ENCODE measurements around the gene KRTAP2-4.

DNA sequence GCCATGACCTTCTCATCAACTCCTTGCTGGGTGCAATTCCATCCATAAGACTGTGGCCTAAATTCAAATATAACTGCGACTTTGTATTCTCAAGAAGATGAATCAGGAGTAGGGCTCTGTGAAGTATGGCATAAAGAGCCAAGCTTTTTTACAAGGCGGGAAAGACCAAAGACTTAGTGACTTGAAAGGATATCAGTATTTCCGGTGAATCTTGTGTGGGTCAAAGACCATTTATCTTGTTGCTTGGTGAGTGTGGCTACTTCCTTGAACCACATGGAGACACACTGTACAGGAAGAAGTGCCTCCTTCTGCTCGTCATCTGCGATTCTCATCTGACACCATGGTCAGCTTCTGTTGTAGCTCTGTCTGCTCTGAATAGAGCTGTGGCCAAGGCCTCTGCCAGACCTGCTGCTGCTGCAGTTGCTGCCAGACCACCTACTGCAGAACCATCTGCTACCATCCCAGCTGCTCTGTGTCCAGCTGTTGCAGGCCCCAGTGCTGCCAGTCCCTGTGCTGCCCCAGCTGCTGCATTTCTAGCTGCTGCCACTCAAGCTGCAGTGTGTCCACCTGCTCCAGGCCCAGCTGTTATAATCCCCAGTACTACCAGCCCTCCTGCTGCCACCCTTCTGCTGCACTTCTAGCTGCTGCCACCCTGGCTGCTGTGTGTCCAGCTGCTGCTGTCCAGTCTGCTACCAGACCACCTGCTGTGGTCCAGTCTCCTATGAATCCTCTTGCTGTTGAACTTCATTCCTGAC is 6.1 kb upstream of the KRTAP2-4 start:
- TF ChIP-seq, protein P1, sequence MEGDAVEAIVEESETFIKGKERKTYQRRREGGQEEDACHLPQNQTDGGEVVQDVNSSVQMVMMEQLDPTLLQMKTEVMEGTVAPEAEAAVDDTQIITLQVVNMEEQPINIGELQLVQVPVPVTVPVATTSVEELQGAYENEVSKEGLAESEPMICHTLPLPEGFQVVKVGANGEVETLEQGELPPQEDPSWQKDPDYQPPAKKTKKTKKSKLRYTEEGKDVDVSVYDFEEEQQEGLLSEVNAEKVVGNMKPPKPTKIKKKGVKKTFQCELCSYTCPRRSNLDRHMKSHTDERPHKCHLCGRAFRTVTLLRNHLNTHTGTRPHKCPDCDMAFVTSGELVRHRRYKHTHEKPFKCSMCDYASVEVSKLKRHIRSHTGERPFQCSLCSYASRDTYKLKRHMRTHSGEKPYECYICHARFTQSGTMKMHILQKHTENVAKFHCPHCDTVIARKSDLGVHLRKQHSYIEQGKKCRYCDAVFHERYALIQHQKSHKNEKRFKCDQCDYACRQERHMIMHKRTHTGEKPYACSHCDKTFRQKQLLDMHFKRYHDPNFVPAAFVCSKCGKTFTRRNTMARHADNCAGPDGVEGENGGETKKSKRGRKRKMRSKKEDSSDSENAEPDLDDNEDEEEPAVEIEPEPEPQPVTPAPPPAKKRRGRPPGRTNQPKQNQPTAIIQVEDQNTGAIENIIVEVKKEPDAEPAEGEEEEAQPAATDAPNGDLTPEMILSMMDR (IDR thresholded peaks at IDR 0.05 in 2 of 3, conservative IDR thresholded peaks at IDR 0.05 in 1 of 3; ENCODE audit: borderline replicate concordance in 1 of 3, insufficient read depth in 1 of 3, low read depth in 2 of 3, low read length in 2 of 3), result no peak
- TF ChIP-seq POLR2A (IDR thresholded peaks at IDR 0.05; ENCODE audit: borderline replicate concordance, extremely low read depth, insufficient read depth, insufficient read length) (no peak), EZH2 (IDR thresholded peaks at IDR 0.05) (no peak), EZH2phosphoT487 (IDR thresholded peaks at IDR 0.05; ENCODE audit: borderline replicate concordance) (no peak), JUND (IDR thresholded peaks at IDR 0.05) (no peak), POLR2AphosphoS5 (IDR thresholded peaks at IDR 0.05; ENCODE audit: low read depth, low read length) (peak; percentile 42; the same call in 1 of the 2 replicates), RAD21 (IDR thresholded peaks at IDR 0.05; ENCODE audit: low read depth) (no peak), SP1 (IDR thresholded peaks at IDR 0.05; ENCODE audit: low read depth) (no peak)
